Naive thymus-derived CD4-positive, alpha-beta T cell (primary cell): Measurements from ENCODE around the gene POLR3B. TPM values are rescaled to one million over a fixed set of nuclear protein-coding genes. Genes with fewer than 3 reads are reported as not detected.

Experiments used
- ATAC-seq: fragments of 150-1000 bp; cut with Tn5 transposase; 2 replicates; pipeline ENCODE4 v1.10.0; 2021; ENCODE audit warnings: mild to moderate bottlenecking, moderate library complexity
- CTCF ChIA-PET: fragments of 350-600 bp; sonication (Branson Sonifier 250); formaldehyde crosslinking; loops from one replicate; lab custom pipeline; 2021; ENCODE audit warnings: antibody characterized with exemption; lab: Charles Lee
- POLR2A ChIA-PET: fragments of 350-600 bp; sonication (Branson Sonifier 250); formaldehyde crosslinking; loops from one replicate; lab custom pipeline; 2021; ENCODE audit warnings: antibody characterized with exemption, inconsistent platforms; lab: Charles Lee
- DNase-seq, 9 donors: peaks; one replicate each; pipeline versions ENCODE4 v3.0.0 to v3.0.0-alpha.2; 2020 to 2022; ENCODE audit warnings: mixed read lengths in 1 of 9
- H3K27ac ChIP-seq: one replicate; pipeline ENCODE4 v1.7.0; 2013; ENCODE audit warnings: mild to moderate bottlenecking, low read depth, low read length, moderate library complexity
- H3K27me3 ChIP-seq, 2 donors: one replicate each; pipeline ENCODE4 v1.7.0; 2013; ENCODE audit warnings: low read length in 2 of 2, mild to moderate bottlenecking in 2 of 2, moderate library complexity in 2 of 2; ENCODE audit not compliant: control insufficient read depth in 2 of 2, insufficient read depth in 2 of 2
- H3K36me3 ChIP-seq, 3 experiments: 1 replicate in 2 of 3; 2 replicates in 1 of 3; pipeline ENCODE4 v1.7.0; 2013; ENCODE audit warnings: low read length in 3 of 3, mild to moderate bottlenecking in 3 of 3, moderate library complexity in 1 of 3; ENCODE audit not compliant: insufficient read depth in 3 of 3, control insufficient read depth in 2 of 3
- H3K4me1 ChIP-seq, 2 donors: one replicate each; pipeline ENCODE4 v1.7.0; 2013; ENCODE audit warnings: low read length in 2 of 2, mild to moderate bottlenecking in 2 of 2, moderate library complexity in 1 of 2; ENCODE audit not compliant: control insufficient read depth in 2 of 2, insufficient read depth in 2 of 2
- H3K4me3 ChIP-seq: 2 replicates; pipeline ENCODE4 v1.7.0; 2013; ENCODE audit warnings: mild to moderate bottlenecking, low read length
- H3K9me3 ChIP-seq, 3 experiments: 1 replicate in 2 of 3; 2 replicates in 1 of 3; pipeline ENCODE4 v1.7.0; 2013; ENCODE audit warnings: low read length in 3 of 3; ENCODE audit not compliant: control insufficient read depth in 2 of 3
- H3K27ac Mint-ChIP-seq, 9 donors: one replicate each; pipeline ENCODE4 v1.8.0; 2020 to 2022; ENCODE audit warnings: mixed read lengths in 9 of 9, mild to moderate bottlenecking in 8 of 9, moderate library complexity in 5 of 9, inconsistent platforms in 2 of 9
- H3K27me3 Mint-ChIP-seq, 5 donors: one replicate each; pipeline ENCODE4 v1.8.0; 2021 to 2022; ENCODE audit warnings: mixed read lengths in 5 of 5, mild to moderate bottlenecking in 1 of 5
- H3K36me3 Mint-ChIP-seq, 5 donors: one replicate each; pipeline ENCODE4 v1.8.0; 2020 to 2022; ENCODE audit warnings: mixed read lengths in 5 of 5, mild to moderate bottlenecking in 3 of 5, inconsistent platforms in 1 of 5
- H3K4me1 Mint-ChIP-seq, 7 donors: one replicate each; pipeline ENCODE4 v1.8.0; 2020 to 2022; ENCODE audit warnings: mixed read lengths in 7 of 7, mild to moderate bottlenecking in 3 of 7, inconsistent platforms in 1 of 7
- H3K4me3 Mint-ChIP-seq, 10 donors: one replicate each; pipeline ENCODE4 v1.8.0; 2020 to 2022; ENCODE audit warnings: mild to moderate bottlenecking in 10 of 10, mixed read lengths in 10 of 10, moderate library complexity in 6 of 10, inconsistent platforms in 2 of 10
- H3K9me3 Mint-ChIP-seq, 11 donors: one replicate each; pipeline ENCODE4 v1.8.0; 2020 to 2022; ENCODE audit warnings: mixed read lengths in 11 of 11, mild to moderate bottlenecking in 4 of 11, inconsistent platforms in 1 of 11, moderate library complexity in 1 of 11
- intact Hi-C, 2 donors: fragments of 100-400 bp; cut with micrococcal nuclease; formaldehyde crosslinking; loops; one replicate each; pipeline ENCODE4 v1.15.1; 2023
- polyA plus RNA-seq, 2 donors: library from polyadenylated mRNA; unstranded; fragments of 300-500 nt; fragmentation: Illumina TruSeq; gene quantifications; one replicate each; pipeline ENCODE4 v1.2.3, GENCODE V29; 2021
- total RNA-seq, 6 experiments: library from RNA in 5 of 6; stranded (reverse) in 5 of 6; gene quantifications; 1 replicate in 5 of 6; 2 replicates in 1 of 6; pipeline ENCODE4 v1.2.3 and lab custom pipeline; 2021 to 2026

POLR3B gene
- total and polyA plus RNA-seq, 7 experiments from 2014 or later: 4.7 to 8.7 (median 6.8) TPM

DNA sequence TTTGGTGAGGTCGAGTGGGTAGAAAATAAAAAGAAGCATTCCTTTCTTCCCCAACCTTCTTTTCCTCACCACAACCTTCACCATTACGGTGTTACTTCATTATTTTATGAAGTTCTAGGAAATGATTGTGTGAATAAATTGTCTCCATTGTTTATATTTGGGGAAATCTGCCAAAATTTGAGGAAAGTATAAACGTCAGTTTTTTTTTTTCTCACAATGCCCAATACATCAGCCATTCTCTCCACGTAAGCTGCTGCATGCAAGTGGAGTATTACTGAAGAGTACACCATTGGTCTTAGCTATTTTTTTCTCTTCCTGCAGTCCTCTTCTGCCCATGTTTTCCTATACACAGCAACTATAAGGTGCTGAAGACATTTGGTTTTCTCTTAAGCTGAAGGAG lies 9.1 kb upstream of the POLR3B start:
- Histone ChIP-seq H3K27me3 (no peaks in the 10 kb centered on the region), H3K4me1 (no peaks in the 10 kb centered on the region), H3K36me3 (peaks cover 0 to 26% (median 0%) of the 10 kb centered on the region in 3 experiments), H3K4me3 (no peak overlapping the region), H3K9me3 (no peaks in the 10 kb centered on the region), H3K27ac (no peak overlapping the region)
- Mint-ChIP-seq H3K4me1 (peaks cover 0 to 4% (median 0%) of the 10 kb centered on the region in 7 donors), H3K36me3 (peaks cover 3 to 25% (median 8%) of the 10 kb centered on the region in 5 donors), H3K4me3 (no peak overlapping the region), H3K27ac (peak overlapping the region in 1 of 9 donors; percentile 75), H3K27me3 (peaks cover 0 to 11% (median 0%) of the 10 kb centered on the region in 5 donors), H3K9me3 (no peaks in the 10 kb centered on the region)
- no peak for ATAC-seq
- no peak for DNase-seq
- POLR2A ChIA-PET: interaction anchor here (0.7 to 0.9 kb wide), 2 partner anchors 12 to 745 kb away, joined by 3 read pairs; partner anchors contain the start of gene CRY1
- CTCF ChIA-PET: interaction anchor here (0.7 to 1.8 kb wide), 3 partner anchors 29 to 125 kb away, joined by 3 to 4 read pairs (median 3); no protein-coding TSS in a partner anchor
- intact Hi-C loops: no loop called here

DNA sequence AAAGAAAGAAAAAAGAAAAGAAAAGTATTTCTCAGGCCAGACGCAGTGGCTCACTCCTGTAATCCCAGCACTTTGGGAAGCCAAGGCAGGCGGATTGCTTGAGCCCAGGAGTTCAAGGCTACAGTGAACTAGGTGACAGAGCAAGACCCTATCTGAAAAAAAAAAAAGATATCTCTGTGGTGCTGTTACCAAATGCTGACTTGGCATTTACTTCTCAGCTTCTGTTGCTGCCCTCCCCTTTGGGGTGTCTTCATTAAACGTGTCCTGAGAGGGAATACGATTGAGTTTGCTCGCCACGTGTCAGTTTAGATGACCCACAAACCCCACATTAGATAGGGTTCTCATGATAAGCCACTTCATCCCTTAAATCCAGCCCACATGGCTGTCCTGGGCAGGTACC lies 4.4 kb upstream of the POLR3B start:
- ATAC-seq: no peak
- H3K9me3 Mint-ChIP-seq: peaks cover 0 to 8% (median 0%) of the 10 kb centered on the region in 11 donors
- H3K4me1 Mint-ChIP-seq: peaks cover 4 to 18% (median 10%) of the 10 kb centered on the region in 7 donors
- H3K27me3 Mint-ChIP-seq: peaks cover 0 to 11% (median 0%) of the 10 kb centered on the region in 5 donors
- Histone ChIP-seq H3K4me3 (no peak overlapping the region), H3K36me3 (peaks cover 0 to 5% (median 0%) of the 10 kb centered on the region in 3 experiments), H3K9me3 (no peaks in the 10 kb centered on the region), H3K27me3 (no peaks in the 10 kb centered on the region), H3K4me1 (peaks cover 5 to 6% of the 10 kb centered on the region in 2 donors), H3K27ac (no peak overlapping the region)
- ChIA-PET CTCF (no interaction called here), POLR2A (interaction anchor here (0.6 kb wide), 1 partner anchor 605 kb away, joined by 3 read pairs; no protein-coding TSS in a partner anchor)
- peaks cover 0 to 5% (median 0%) of the 10 kb centered on the region in 5 donors for H3K36me3 Mint-ChIP-seq
- H3K4me3 Mint-ChIP-seq: no peak overlapping the region
- intact Hi-C loops: no loop called here
- DNase-seq: no peak
- no peak overlapping the region for H3K27ac Mint-ChIP-seq

DNA sequence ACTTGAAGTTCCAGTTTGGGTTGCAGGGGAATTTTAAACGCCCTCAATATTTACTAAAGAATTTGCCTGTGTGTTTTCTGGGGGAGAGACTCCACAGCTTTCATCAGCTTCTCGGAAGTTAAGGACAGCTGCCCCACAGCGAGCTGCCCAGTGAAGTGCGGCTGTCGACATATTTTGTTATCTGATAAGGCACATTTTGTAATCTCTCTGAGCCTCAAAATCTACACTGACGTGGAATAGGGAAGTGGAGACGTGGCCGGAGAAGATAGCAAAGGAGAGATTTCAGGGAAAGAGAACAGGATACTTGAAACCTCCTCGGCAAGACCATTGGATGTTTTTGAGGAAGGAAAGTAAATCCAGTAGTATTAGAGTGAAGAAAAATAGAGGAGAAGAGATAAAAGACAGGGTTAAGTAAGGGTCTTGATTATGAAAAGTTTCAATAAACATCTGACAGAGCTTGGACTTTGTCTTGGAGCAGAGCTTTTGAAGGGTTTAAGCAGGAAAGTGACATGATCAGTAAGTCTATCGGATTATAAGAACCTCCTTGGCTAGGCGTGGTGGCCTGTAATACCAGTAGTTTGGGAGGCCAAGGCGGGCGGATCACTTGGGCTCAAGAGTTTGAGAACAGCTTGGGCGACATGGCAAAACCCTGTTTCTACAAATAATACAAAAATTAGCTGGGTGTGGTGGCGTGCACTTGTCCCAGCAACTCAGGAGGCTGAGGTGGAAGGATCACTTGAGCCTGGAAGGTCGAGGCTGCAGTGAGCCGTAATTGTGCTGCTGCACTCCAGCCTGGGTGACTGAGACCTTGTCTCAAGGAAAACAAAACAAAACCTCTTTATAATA lies 1.1 kb downstream of the POLR3B start:
- peak overlapping the region; percentile 74 for H3K27ac ChIP-seq
- peak overlapping the region; percentile 85 to 95 (median 91) for H3K27ac Mint-ChIP-seq
- H3K4me3 ChIP-seq: peak overlapping the region; percentile 96
- ChIA-PET POLR2A (interaction anchor here (0.7 to 6.6 kb wide), 10 partner anchors 9 to 1190 kb away, joined by 3 to 73 read pairs (median 4); partner anchors contain the start of genes TCP11L2 and TMEM263), CTCF (interaction anchor here (0.8 to 2.9 kb wide), 4 partner anchors 21 to 585 kb away, joined by 3 to 11 read pairs (median 4); no protein-coding TSS in a partner anchor)
- H3K36me3 ChIP-seq: peaks cover 0 to 5% (median 0%) of the 10 kb centered on the region in 3 experiments
- H3K27me3 ChIP-seq: no peaks in the 10 kb centered on the region
- ATAC-seq (no peak), DNase-seq (no peak)
- peaks cover 11 to 22% (median 17%) of the 10 kb centered on the region in 7 donors for H3K4me1 Mint-ChIP-seq
- no peaks in the 10 kb centered on the region for H3K9me3 ChIP-seq
- intact Hi-C loops: loop anchor here (1.0 to 5.0 kb wide), 6 partner anchors 110 to 1372 kb away; partner anchors contain the start of genes CKAP4 (in 2 of the 2), NOPCHAP1 (in 1 of the 2), PWP1 (in 1 of the 2) and TMEM263 (in 1 of the 2)
- H3K4me1 ChIP-seq: peaks cover 6 to 12% of the 10 kb centered on the region in 2 donors
- H3K9me3 Mint-ChIP-seq: peaks cover 0 to 9% (median 0%) of the 10 kb centered on the region in 11 donors
- no peaks in the 10 kb centered on the region for H3K27me3 Mint-ChIP-seq
- H3K4me3 Mint-ChIP-seq: peak overlapping the region; percentile 81 to 97 (median 92)
- no peaks in the 10 kb centered on the region for H3K36me3 Mint-ChIP-seq

DNA sequence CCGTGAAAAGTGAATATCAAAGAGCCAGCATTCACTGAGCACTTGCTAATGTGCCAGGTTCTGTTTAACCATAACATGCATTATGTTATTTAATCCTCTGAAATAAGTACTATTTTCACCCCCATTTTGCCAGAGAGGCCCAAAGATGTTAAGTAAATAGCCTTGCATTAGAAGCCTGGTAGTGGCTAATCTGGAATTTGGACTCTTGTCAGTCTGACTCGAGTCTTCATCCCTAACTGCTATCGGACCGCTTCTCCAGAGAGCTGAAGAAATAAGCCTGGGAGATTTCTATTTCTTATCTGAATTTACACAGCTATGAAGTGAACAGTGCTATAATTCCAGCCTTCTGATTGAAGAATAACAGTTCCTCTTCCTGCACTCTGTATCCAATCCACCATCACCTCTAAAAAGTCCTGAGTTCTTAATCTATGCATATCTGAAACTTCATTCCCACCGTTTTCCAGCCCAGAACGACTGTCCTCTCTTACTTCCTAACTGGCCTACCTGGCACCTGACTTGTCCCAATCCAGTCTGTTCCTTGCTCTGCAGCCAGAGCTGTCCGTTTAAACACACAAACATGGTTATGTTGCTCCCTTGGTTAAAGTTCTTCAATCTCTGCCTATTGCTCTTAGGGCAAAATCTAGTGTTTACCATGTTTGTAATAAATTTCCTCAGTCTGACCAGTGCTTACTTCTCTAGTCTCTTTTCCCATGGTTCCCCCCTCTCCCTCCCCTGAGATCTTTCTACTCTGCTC lies 2.3 kb downstream of the POLR3B start:
- DNase-seq (no peak), ATAC-seq (no peak)
- peaks cover 11 to 22% (median 17%) of the 10 kb centered on the region in 7 donors for H3K4me1 Mint-ChIP-seq
- H3K36me3 ChIP-seq: peaks cover 0 to 12% (median 0%) of the 10 kb centered on the region in 3 experiments
- peaks cover 6 to 12% of the 10 kb centered on the region in 2 donors for H3K4me1 ChIP-seq
- H3K9me3 ChIP-seq: no peaks in the 10 kb centered on the region
- no peaks in the 10 kb centered on the region for H3K27me3 Mint-ChIP-seq
- H3K4me3 Mint-ChIP-seq: no peak overlapping the region
- intact Hi-C loops: loop anchor here (2.0 to 5.0 kb wide), 3 partner anchors 113 to 1373 kb away; partner anchors contain the start of genes CKAP4 (in 1 of the 2), NOPCHAP1 (in 1 of the 2) and WASHC4 (in 1 of the 2)
- no peaks in the 10 kb centered on the region for H3K27me3 ChIP-seq
- no peak overlapping the region for H3K4me3 ChIP-seq
- CTCF ChIA-PET: interaction anchor here (0.9 kb wide), 1 partner anchor 132 kb away, joined by 3 read pairs; no protein-coding TSS in a partner anchor
- no peak overlapping the region for H3K27ac ChIP-seq
- POLR2A ChIA-PET: interaction anchor here (0.7 to 6.6 kb wide), 2 partner anchors 56 to 637 kb away, joined by 3 to 73 read pairs; partner anchors contain the start of gene TCP11L2
- peaks cover 0 to 9% (median 0%) of the 10 kb centered on the region in 11 donors for H3K9me3 Mint-ChIP-seq
- no peak overlapping the region for H3K27ac Mint-ChIP-seq
- peaks cover 0 to 5% (median 3%) of the 10 kb centered on the region in 5 donors for H3K36me3 Mint-ChIP-seq

DNA sequence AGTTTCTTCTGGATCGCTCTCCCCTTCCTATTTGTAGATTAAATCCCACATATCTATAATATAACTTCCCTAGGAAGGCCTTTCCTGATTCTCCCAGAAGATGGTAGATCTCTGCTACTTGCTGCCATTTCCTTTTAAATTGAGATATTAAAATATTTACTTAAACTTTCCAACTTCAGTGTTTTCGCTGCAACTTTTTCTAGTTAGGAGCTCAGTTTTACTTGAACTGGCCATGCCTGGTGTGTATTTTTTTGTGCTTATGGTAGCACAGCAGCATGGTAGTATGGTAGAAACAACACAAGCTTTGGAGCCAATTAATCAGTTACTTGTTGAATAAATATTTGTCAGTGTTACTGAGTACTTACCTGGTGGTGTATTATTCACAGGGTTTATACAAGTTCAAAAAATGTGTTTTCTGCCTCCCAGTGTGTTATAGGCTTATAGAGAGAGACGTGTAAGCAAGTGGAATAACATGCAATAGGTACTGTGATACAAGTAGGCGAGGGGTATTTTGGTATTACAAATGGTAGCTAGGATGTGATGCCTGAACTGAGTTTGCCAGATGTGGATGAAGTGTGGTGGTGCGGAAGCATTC lies 2.9 kb downstream of the POLR3B start:
- ChIA-PET CTCF (interaction anchor here (0.9 kb wide), 1 partner anchor 133 kb away, joined by 3 read pairs; no protein-coding TSS in a partner anchor), POLR2A (interaction anchor here (0.6 to 6.6 kb wide), 2 partner anchors 57 to 571 kb away, joined by 3 to 73 read pairs; partner anchors contain the start of gene TCP11L2)
- no peak for ATAC-seq
- Mint-ChIP-seq H3K27ac (no peak overlapping the region), H3K9me3 (peaks cover 0 to 9% (median 0%) of the 10 kb centered on the region in 11 donors), H3K27me3 (no peaks in the 10 kb centered on the region), H3K36me3 (peaks cover 0 to 9% (median 3%) of the 10 kb centered on the region in 5 donors), H3K4me3 (no peak overlapping the region), H3K4me1 (peaks cover 11 to 22% (median 17%) of the 10 kb centered on the region in 7 donors)
- Histone ChIP-seq H3K4me1 (peaks cover 6 to 12% of the 10 kb centered on the region in 2 donors), H3K27ac (no peak overlapping the region), H3K9me3 (no peaks in the 10 kb centered on the region), H3K27me3 (no peaks in the 10 kb centered on the region), H3K36me3 (peaks cover 0 to 12% (median 0%) of the 10 kb centered on the region in 3 experiments), H3K4me3 (no peak overlapping the region)
- intact Hi-C loops: no loop called here
- no peak for DNase-seq
